Stimulated activated CD8-positive, alpha-beta memory T cell treated with anti-CD3 and anti-CD28 coated beads, Interleukin-12 subunit alpha, Interleukin-12 subunit beta, amount 100 ng/mL, for 1 hour (primary cell): ENCODE results near the gene NDUFAF7.
A peak's percentile ranks its signal among the peaks of the same experiment; 100 is the strongest.
"Not testable (repeated sequence)": the region's sequence is repeated elsewhere in the genome, so short reads cannot be mapped to it uniquely, and the experiment has no call there.

Source experiments
- DNase-seq: peaks from one replicate; pipeline ENCODE4 v3.0.0-alpha.2; 2020; ENCODE audit warnings: low read depth

The NDUFAF7 gene

DNA sequence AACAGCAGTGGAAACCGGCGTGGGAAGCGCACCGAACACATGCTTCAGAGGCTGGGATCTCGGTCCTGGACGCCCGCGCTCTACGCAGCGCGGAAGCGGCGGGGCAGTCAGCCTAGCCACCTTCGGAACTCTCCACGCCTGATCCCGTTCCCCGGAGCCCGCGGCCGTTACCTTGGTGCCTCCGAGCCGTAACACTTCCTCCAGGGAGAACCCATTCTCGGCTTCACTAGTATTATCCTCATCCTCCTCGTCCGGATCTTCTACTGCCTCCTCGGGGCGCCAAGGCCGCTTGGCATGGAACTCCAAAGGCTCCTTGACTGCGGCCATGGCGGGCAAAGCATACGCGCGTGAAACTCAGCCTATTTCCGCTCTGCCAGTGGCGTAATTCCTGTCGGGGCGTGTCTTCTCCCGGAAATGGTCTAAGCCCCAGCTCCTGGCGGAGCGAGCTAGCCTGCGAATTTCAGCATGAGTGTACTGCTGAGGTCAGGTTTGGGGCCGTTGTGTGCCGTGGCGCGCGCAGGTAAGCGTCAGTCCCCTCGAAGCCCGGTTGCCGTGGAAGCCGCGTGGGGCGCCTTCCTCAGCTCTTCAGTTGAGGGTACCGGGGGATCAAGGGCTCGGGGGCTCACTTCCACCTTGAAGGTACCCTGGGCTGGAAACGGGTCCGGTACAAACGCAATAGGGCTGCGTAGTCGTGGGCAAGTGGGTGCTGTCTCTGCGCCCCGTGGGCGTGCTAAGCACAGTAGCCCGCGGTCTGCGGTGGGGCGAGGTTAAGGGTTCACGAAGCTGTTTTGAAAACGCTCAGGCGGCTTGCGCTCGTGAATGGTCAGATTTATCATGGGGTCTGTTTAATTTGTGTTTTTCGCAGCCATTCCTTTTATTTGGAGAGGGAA is at the start of gene NDUFAF7, which contains the start of gene CEBPZ:
Gene NDUFAF7, plus strand, starts transcription at position 418 of the 890 bp plus-strand sequence. Its CDS starts 48 bp downstream, at position 466.
Gene CEBPZ, minus strand, starts transcription at position 356 of the 890 bp plus-strand sequence. Its CDS starts 29 bp downstream, at position 327.
- peak; percentile 79 for DNase-seq

DNA sequence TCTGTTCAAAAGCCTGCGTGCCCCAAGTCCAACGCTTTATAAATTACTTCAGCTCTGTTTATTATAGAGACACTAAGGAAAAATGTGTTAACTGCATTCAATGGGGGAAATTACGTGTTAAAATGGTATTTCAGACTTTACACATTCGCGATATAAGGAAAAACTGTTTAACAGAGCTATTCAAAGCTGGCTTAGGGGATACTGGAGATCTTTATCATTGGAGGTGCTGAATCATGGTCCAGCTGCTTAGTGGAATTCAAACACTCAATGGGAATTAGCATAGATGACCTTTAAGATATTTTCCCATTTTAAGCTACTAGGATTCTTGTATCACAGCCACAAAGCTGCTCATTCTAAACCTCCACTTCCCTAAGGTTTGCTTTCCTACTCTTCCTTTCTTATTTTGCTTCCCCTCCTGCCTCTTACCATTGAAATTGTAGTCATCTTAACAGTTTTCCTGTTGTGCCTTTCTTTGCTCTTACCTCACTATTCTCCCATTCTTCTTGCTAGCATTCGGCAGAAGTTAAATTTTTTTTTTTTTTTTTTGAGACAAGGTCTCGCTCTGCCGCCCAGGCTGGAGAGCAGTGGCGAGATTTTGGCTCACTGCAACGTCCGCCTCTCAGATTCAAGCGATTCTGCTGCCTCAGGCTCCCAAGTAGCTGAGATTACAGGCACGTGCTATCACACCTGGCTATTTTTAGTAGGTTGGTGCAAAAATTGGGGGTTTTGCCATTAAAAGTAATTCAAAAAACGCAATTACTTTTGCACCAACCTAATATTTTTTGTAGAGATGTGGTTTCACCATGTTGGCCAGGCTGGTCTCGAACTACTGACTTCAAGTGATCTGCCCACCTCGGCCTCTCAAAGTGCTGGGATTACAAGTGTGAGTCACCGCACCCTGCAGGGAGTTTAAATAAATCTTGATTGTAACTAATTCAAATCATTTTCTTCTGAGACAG is 49.5 kb upstream of the NDUFAF7 start:
- no peak for DNase-seq

- DNase-seq, result no peak
Observed at GRCh38 chr2:37188570-37188969, 42.9 kb upstream of the NDUFAF7 start, which contains the start of gene SULT6B1. TSS of gene SULT6B1 (minus strand) at chr2:37188670. CDS start at chr2:37188640, 30 bp downstream.

- DNase-seq, result no peak
Observed at GRCh38 chr2:37189452-37190153, 41.9 kb upstream of the NDUFAF7 start.

GRCh38 chr2:37190290-37190689 is 41.2 kb upstream of the NDUFAF7 start:
- DNase-seq, result no peak

GRCh38 chr2:37191253-37191652 is 40.2 kb upstream of the NDUFAF7 start:
- no peak for DNase-seq

- no peak for DNase-seq
Observed at GRCh38 chr2:37191747-37192146, 39.7 kb upstream of the NDUFAF7 start.

- no peak for DNase-seq
Observed at GRCh38 chr2:37192551-37192950, 38.9 kb upstream of the NDUFAF7 start.

DNA sequence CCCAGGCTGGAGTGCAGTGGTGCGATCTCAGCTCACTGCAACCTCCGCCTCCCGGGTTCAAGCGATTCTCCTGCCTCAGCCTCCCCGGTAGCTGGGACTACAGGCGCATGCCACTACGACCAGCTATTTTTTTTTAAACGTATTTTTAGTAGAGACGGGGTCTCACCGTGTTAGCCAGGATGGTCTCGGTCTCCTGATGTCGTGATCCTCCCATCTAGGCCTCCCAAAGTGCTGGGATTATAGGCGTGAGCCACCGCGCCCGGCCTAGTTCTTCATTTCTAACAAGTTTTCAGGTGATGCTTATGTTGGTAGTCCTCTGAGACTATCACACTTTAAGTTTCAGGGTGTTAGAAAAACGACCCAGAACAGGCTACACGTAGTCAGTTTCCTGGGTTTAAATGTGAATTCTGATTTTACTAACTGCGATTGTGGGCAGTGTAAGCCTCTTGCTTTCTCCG is 35.6 kb upstream of the NDUFAF7 start:
- peak; percentile 1 for DNase-seq

GRCh38 chr2:37196320-37197195 is 34.9 kb upstream of the NDUFAF7 start, which contains the start of gene CEBPZOS:
TSS of gene CEBPZOS (plus strand) at chr2:37196496. CDS start at chr2:37199705, 3,209 bp downstream.
- peak; percentile 90 for DNase-seq

DNA sequence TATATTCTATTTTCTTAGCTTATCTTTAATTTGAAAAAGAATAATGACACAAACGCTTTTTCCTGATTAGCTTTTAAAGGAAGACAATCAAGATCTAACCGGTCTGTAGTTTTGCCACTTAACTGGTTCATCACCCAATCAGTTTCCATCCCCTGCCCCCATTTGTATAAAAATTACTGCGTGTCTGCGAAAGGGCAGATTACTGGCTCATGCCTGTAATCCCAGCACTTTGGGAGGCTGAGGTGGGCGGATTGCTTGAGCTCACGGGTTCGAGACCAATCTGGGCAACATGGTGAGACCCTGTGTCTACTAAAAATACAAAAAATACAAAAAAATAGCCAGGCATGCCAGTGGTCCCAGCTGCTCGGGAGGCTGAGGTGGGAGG is 32.8 kb upstream of the NDUFAF7 start:
- no peak for DNase-seq

GRCh38 chr2:37201208-37201607 is 30.2 kb upstream of the NDUFAF7 start:
- DNase-seq, result no peak

DNA sequence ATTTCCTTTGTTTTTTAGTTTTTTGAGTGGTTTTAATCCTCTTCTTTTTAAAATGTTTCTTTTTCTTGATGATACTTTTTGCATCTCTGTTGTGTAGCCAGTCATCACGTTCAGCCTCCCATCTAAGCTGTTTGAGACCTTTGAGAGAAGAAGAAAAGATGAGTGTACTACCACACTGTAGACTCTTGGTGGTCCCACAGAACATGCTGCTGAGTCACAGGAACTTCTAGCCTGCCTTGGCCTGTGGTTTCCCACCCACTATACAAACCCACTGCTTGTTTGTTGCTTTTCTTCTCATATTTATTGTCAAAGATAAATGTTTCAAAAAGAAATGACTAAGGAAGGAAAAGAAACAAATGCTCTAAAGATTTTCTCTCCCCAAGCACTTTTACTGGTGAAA is 29.7 kb upstream of the NDUFAF7 start:
- peak; percentile 12 for DNase-seq

DNA sequence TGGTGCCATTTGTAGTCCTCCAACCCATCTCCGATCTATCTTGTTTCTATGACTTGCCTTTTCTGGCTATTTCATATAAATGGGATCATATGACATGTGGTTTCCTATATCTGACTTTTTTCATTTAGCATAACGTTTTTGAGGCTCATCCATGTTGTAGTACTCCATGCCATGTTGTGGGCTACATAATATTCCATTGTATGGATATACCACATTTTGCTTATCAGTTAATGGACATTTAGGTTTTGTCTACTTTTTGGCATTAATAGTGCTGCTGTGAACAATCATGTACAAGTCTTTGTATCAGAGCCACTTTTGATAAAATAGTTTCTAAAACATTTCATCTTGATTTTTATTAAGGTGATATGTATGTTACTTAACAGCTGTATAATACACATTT is 27.8 kb upstream of the NDUFAF7 start:
- no peak for DNase-seq

GRCh38 chr2:37205071-37205661 is 26.3 kb upstream of the NDUFAF7 start:
- not testable (repeated sequence) for DNase-seq

DNA sequence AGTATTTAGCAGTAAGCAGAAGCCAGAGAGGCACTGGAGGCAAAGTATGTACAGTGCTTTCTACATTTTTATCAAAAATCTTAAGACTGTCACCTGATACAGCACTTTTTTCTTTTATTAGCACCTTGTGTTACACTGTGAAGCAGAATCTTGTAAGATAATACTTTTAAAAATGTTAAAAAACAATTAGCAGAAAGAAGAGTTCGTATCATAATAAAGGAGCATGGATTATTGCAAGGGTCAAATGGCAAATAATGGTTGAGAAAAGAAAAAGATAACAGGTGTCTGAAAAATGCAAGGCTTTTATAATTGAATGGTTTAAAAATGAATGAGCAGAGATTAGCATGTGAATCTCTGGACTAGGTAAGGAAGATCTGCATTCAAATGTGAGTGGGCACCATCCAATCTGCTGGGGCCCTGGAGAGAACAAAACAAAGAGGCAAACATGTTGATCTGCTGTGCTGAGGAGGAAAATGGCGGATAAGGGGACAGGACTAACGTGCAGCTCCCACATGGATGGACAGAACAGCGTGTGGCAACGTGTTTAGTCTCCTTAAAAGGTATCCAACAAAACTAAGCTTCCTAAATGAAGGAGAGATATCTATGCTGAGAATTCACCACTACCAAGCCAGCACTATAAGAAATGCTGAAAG is 25.6 kb upstream of the NDUFAF7 start:
- no peak for DNase-seq

DNA sequence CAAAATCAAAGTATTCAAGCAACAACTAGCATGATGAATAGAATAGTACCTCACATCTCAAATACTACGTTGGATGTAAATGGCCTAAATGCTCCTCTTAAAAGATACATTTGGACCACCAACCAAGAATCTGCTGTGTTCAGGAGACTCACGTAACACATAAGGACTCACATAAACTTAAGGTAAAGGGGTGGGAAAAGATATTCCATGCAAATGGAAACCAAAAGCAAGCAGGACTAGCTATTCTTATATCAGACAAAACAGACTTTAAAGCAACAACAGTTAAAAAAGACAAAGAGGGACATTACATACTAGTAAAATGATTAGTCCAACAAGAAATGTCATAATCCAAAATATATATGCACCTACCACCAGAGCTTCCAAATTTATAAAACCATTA is 24.7 kb upstream of the NDUFAF7 start:
- not testable (repeated sequence) for DNase-seq

DNA sequence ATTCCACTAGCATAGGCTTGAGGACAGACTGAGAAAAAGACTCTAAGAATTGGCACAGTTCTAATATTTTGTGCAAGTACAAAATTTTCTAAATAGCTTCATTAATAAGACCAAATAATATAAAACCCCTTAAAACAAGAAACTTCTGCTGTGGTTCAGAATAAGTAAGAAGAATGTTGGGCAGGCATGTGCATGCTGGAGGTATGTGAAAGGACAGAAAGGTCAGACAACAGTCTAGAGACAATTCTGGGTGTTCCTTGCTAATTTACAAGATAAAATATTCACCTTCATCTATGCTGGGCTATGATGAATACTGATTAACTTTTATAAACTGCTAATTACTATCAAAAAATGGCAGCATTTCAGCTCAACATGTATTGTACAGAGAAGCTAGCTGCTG is 20.2 kb upstream of the NDUFAF7 start:
- DNase-seq, result no peak

DNA sequence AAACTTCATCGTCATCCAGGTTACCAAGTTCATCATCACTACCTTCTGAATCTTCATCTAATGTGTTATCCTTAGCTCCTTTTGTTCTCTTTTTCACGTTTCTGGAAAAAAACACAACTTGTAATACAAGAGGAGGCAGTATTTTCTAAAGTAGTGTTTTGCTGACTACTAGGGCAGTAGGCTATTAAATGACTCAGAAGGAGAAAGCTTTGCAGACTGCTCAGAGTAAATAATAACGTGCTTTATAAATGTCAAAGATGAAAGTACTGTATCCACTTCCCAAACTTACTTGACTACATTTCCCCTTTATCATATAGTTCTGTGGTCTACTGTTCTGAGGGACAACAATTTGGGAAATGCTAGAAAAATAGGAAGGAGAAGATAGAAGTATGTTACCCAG is 19.5 kb upstream of the NDUFAF7 start:
- no peak for DNase-seq

DNA sequence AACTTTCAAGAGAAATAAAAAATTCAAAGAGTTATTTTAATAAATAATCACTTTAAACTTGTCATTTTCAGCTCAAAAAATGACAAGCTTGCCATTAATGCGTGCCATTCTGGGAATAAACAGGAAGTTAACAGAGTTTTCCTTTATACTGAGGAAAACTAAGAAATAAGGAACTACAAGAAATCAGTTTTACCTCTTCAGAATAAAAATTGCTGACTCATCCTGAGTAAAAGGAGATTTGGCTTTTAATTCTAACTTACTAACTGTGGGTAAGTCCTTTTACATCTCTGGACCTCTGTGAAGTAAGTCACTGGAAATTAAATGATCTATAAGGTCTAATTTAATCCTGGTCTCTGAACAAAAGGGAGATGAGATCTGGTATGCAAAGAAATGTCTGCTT is 16.2 kb upstream of the NDUFAF7 start:
- DNase-seq, result no peak
